Iris pigment epithelial cell (primary cell): Measurements from ENCODE around the gene OLFM1.

Experiments
- DNase-seq: peaks from one replicate; pipeline ENCODE4 v3.0.0-alpha.2; 2011; ENCODE audit warnings: low read depth

The OLFM1 gene

DNA sequence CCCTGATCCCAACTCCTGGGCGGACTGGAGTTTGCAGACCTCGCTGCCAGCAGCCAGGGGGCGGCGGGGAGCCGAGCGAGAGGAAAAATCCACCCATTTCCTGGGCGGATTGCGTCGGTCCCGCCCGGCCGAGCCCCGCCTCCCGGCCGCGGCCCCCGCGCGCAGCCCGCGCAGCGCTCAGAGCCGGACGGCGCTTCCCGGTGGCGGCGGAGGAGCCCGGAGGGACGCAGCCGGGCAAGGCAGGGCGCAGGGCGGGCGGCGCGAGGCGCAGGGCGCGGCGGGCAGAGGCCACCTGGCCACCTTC, at the start of gene OLFM1:
TSS of gene OLFM1 (plus strand) at position 180 of the 304 bp plus-strand sequence. CDS start 322 bp downstream, outside the sequence.
- peak; percentile 78 for DNase-seq

DNA sequence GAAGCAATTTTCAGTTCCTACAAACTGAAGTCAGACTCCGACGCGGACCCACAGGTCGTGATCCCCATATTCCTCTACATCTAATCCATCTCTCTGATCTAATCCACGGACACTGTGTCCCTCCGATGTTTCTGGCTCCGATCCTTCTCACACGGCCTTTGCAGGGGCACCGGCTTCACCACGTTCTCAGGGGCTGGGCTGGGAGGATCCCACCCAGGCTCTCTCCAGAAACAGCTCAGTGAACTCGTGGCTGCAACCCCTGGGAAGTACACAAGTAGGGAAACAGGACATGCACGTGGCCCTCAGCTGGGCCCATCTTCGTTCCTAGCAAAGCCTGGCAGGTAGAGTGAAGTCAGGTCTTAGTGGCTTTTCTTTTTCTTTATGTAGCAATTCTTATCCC, 49.1 kb upstream of the OLFM1 start:
- no peak for DNase-seq

DNA sequence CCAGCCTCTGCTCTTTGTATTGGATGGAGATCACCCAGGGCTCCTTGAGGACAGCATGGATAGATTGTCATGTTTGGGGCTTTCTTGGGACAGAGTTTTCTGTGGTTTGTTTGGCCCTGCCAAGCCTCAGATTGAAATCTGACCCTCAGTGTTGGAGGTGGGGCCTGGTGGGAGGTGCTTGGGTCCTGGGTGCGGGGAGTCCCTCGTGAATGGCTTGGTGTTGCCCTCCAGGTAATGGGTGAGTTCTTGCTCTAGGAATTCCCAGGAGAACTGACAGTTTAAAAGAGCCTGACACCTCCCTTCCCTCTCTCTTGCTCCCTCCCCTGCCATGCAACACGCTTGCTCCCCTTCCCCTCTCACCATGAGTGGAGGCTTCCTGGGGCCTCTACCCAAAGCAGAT, 48.6 kb upstream of the OLFM1 start:
- DNase-seq: no peak

DNA sequence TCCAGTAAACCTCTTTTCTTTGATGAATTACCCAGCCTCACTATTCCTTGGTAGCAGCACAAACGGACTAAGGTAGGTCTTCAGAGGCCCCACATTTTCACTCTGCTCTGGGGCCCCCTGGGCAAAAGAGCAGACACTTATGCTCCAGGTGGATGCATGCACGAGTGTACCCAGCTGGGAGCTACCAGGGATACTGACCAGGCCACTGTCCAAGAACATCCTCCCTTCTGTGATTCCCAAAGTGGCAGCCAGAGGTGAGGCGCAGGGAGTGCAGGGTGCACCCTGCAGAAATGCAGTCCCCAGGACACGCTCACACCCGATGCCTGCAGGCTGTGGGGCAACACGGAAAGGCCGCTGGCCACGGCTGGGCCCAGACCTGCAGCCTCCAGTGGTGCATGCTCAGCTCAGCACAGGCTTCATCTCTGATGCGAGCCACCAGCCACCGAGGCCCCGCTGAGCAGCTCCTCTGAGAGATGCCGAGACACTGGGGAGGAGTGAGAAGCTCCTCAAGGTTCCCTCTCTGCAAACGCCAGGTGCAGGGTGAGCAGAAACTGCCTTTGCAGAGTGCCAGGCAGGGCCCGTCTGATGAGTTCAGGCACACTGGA, 48.1 kb upstream of the OLFM1 start:
- no peak for DNase-seq

DNA sequence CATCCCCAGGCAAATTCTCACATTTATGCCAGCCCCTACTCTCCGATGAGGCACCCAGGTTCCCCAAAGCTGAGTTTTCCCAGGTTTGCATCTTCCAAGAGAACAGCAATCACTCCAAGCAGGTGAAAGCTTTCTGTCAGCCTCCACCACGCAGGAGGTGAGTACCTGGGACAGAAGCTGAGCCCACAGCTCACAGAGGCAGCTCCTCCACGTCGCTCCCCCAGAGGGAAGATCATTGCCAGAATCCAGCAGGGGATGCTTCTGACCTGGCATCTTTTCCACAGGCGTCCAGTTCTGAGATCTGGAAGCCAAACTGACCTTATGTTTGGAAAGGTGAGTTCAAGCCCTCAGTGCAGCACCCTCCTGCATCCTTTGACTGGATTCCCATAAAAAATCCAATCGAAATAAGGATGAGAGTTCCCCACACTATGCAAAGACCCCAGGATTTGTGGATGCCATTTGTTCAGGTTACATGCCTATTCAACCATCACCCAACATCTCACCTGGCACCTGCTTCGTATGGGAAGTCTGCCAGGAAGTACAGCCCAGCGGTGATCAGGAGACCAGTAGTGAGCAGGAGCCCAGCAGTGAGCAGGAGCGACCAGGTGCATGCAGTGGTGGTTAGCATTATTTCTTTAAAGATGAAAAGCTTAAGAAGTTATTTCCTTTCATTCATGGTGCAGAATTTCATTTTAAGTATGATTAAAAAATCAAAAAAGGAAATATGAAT, 47.4 kb upstream of the OLFM1 start:
- no peak for DNase-seq

DNA sequence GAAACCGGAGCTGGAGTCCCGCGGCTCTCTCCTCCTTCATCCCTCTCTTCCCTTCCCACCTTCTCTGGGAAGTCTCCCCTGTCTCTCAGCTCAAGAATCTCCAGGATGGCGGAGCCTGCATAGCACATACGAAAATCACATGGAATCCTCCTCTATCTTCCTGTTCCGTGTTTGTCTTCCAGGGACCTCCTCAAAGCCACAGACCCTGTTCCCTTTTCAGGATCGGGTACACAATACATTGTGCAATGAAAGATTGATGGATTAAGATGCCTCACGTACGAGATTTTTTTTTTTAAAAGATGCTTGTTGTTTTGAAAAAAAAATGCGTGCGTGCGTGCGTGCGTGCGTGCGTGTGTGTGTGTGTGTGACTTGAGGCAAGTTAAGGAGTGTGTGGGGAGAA, 46.6 kb upstream of the OLFM1 start:
- no peak for DNase-seq

DNA sequence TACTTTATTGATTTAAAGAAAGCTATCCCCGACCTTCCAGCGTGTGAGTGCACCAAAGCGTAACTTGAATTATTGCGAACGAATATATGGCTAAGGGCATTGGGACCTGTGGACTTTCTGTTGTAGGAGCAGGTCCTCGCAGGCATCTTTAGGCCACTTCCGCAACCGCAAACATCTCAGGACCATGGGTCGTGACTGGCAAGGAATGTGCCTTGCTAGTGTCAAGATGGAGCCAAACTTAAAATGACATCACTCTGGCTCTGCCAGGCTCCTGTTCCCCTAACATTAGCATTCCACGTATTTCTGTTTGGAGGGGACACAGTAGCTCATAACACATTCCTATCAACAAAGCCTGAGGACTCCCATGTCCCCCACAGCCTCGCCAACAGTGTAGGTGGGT, 44.1 kb upstream of the OLFM1 start:
- DNase-seq: no peak

DNA sequence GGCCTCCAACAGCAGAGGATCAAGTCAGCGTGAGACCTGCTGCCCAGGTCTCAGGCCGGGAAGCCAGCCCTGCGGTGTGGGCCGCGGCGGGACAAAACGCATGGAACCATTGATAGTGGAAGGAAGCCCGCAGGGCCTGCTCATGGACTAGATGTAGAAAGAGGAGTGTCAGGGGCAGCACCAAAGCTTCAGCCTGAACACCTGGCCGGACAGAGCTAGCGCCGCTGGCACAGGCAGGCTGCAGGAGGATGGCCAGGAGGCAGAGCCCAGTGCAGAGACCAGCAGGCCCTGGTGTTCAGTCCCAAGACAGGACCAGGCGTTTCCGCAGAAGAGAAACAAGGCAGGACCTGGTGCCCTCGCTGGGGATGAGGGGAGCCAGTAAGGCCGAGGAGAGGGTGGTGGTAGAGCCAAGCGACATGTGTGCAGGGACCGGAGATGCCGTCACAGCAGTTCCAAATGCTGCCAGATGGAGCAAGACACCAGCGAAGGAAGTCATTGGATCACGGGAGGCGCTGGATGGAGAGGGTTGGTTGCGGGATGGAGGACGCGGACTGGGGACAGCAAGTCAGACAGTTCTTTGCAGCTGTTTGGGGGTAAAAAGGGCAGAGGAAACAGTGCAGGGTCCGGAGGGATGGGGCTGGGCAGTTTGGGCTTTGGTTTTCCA, 42.1 kb upstream of the OLFM1 start:
- DNase-seq: no peak

DNA sequence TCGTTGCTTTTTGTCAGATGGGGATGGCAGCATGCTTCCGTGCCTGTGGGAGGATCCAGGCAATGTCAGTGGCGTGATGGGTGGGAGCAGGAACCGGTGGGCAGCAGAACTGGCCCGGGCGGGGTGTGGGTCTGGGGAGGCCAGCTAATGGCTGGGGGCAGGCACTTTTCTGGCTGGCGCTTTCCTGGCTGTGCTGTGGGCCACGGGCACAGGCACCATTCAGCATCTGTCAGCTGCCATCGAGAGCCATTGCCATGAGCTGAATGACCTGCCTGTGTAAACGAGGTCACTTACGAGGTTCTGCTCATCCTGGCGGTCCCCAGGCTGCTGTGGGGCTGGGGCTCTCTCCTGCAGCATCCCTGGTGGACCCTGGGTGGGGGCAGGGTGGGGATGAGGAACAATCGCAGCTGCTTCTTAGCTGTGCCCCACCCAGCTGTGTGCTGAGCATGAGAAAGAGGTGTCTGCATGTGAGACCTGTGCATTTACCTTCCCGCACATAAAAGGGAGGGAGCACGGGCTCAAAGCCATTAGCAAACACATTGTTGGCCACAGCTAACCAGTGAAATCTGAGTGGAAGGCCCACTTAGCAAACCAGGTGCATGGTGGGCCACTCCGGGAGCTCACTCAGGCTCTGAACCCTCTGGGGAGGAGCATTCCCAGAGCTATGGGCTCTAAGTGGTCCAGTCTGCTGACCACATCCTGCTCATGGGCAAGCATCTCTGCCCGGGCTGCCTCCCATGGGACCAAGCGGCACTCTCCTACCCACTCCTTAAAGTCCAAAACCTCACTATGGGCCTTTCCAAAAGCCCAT, 41.3 kb upstream of the OLFM1 start:
- DNase-seq: no peak

DNA sequence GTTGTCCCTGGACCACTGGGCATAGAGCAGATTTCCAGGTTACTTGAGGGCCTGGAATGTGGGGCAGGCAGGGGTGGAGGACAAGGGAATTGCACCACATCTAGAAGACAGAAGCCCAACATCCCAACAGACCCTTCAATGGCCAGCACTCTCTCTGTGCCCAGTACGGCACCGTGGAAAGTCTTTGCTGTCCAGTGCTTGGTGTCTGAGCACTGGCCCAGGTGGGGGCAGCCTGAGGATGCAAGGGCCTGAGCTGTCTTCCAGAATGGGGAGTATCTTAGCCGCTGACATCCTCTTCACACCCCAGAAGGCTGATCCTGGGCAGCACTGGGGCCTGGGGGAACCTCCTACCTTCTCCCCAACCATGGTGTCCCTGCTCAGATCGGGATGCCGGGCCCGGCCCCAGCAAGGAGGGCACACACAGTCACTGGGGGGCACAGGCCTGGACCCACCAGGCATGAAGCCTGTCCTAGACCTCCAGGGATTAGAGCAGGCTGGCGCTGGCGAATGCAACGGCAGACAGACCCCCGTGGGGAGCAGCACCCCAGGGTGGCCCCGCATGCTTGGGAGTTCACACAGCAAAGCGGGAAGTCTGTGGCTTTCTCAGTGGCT, 40.6 kb upstream of the OLFM1 start:
- DNase-seq: no peak

DNA sequence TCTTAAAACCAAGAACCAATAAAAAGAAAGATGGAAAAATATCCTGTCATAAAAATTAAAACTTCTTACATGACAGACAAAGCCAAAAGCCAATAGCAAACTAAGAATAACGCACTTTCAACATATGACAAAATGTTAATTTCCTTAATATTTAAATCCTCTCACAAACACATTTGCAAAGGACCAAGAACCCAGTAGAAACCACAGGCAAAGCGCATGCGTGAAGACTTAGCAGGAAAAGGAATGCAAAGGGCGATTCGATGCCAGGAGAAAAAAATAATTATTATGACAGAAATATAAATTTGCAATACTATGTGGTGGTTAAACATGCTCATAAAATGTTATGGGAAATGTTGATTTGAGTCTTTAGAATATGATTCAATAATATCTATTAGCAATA, 39.9 kb upstream of the OLFM1 start:
- DNase-seq: no peak

DNA sequence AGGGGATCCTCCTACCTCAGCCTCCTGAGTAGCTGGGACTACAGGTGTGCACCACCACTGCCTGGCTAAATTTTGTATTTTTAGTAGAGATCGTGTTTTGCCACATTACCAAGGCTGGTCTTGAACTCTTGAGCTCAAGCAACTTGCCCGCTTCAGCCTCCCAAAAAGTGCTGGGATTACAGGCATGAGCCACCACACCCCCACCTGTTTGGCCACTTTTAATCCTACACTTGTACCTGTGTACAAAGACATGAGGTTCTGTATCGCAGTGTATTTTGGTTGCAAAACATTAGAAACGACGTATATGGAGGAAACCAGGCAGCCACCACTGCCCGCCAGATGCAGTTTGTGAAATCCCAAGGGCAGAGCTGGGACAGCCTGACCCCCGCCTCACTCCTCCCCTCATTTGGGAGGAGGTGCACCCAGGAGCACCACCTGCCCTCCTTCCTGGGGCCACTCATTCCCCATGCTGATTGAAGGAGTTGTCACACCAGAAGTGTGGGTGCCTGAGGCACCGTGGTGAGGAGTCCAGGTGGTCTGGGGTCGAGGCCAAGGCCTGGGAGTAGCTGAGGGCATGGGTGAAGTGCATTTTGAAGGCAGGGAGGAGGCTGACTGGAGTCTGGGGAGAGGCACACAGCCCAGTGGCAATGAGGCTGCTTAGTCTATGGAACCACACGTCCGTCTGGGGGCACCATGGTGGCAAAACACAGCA, 39.3 kb upstream of the OLFM1 start:
- DNase-seq: no peak

DNA sequence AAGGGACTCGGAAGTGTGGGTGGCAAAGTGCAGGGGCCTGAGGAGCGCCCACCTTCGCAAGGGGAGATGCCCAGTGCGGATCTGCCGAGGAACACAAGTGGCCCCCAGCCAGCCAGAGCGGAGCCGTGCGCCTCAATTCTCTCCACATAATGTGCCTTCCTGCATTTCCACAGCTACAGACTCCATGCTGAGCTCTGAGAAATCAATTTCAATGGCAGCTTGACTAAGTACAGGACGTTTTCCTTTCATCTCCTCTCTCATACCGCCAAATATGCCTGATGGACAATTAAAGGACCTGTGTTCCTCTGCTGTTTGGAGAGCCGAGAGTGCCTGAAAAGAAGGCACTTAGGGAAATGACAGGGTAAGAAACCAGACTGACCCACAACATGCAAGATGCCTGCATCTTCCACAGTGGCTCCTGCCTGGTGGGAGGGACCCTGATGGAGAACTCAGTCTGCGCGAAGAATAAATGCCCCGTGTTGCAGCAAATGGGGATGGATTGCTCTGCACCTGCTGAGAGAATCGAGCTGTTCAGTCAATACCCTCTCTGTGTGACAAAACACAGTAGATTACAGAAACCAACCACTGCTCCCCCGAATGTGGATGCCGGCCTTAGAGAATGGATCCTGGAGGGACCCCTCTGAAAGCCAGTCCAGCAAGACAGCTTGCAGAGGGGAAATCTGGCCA, 38.6 kb upstream of the OLFM1 start:
- DNase-seq: no peak

DNA sequence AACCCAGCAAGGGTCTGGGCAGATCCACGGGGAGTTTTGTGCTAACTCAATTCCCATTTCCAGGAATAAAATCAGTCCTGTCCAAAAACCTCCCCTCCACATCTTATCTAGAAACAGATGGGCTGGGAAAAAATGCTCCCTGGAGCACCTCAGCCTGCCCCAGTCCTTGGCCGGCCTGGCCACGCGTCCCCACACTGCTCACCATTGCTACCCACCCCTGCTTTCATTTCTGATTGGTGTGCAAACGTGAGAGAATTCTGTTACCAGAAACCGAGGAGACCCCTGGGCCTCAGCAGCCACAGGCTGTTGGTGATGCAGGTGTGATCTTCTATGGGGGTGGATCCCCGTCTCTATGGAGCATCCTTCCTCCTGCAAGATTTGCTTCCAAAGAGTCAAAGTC, 38.0 kb upstream of the OLFM1 start:
- no peak for DNase-seq

DNA sequence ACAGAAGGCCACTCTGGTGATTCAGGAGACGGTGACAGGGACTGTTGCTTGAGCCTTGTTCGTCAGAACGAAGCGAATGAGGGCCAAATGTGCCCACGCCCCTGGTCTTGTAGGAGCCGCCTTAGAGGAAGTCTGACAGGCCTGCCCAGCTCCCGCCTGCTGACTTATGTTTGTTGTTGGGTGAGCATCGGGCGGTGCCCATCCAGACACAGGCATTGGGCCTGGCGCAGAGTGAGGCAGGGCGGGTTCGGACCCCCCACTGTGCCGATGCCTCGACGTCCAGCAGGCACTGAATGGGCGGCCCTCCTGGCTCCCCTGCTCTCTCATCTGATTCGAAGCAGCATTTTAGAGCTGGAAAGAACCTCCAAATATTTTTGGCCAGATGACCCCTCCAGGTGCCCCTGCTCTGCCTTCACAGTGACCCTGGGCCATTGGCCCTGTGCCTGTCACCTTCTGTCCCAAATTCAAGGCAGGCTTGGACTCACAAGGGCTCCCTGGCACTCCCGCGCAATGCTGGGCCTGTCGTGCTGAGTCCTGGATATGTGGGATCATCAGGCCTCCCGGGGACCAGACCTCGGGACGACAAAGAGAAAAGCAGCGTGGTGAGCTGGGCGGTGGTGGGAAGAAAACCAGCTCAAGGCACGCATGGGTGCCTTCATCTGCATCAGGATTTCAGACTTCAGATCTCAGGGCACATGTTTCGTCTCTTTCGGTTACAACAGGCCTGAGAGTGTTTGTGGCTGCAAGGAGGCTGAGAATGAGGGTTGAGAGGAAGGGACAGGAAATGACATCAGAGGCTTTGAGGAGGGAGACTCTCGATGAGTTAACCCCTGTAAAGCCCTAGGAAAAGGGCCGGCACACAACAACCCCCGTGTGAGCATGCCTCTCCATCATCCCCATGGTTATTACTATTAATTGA, 37.1 kb upstream of the OLFM1 start:
- DNase-seq: no peak

DNA sequence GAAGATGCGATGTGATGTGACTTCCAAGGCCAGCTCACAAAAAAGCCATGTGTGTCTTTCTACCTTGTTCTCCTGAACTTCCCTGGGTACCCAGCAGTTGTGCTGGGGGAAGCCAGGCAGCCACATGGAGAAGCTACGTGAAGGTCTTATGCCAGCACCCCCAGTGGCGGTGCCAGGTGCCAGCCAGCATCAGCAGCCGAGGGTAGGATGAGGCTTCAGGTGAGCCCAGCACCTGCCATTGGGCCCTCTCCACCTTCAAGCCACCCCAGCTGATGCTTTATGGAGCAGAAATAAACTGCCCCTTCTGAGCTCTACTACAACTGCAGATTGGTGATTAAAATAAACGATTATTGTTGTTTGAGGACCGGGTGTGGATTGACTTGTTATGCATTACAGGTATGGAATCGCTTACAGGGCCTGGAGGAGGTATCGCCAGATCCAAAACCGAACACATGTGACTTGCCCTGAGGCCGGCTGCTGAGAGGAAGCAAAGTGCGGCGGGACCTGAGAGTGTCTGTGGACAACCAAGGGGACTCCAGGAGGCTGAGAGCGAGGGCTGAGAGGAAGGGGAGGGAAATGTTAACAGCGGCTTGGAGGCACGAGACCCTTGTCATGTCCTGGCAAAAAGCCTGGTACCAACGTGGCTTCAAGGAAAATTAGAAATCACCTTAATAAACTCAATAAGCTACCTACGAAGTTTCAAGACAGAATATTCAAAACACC, 36.0 kb upstream of the OLFM1 start:
- no peak for DNase-seq

DNA sequence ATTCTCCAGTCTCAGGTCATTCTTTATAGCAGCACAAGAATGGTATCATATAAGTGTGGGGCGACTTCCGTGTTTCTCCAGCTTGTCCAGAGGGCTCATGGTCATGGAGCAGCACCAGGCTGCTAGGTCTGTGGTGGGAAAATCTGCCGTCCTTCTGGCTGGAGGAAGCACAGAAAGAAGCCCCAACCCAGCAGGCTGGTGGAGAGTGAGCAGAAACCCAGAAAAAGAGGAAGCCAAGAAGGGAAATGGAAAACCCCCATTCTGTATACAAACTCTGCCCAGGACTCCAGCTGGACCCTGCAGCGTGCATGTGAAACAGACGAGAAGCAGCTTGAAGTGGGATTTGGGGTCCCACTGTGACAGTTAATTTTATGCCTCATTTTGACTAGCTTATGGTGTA, 34.3 kb upstream of the OLFM1 start:
- DNase-seq: no peak

DNA sequence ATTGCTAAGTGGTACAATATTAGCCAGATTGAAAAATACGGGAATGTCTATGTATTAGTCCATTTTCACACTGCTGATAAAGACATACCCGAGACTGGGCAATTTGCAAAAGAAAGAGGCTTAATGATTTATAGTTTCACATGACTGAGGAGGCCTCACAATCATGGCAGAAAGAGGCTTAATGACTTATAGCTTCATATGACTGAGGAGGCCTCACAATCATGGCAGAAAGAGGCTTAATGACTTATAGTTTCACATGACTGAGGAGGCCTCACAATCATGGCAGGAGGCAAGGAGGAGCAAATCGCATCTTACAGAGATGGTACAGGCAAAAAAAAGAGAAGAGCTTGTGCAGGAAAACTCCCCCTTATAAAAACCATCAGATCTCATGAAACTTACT, 32.3 kb upstream of the OLFM1 start:
- DNase-seq: no peak

DNA sequence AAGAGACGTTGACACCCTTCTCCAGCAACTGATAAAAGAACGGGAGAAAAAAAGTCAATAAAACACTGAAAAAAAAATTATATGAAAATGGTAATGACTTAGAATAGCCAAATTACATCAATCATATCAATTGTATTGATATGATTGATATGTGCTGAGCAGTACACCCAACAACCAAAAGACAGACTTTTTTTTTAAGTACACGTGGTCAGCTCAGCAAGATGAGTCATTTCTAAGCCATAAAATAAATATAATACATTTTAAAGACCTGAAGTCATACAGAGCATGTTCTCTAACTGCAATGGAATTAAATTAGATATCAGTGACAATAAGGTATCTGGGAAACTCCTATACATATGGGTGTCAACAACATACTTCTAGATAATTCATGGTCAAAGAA, 30.9 kb upstream of the OLFM1 start:
- peak; percentile 20 for DNase-seq
